Stimulated activated CD4-positive, alpha-beta T cell treated with anti-CD3 and anti-CD28 coated beads, Interleukin-1b, Interleukin-23, amount 100 ng/mL, for 48 hours (primary cell): Measurements from ENCODE around the gene KLHL6.
"Not testable (repeated sequence)": the region's sequence is repeated elsewhere in the genome, so short reads cannot be mapped to it uniquely, and the experiment has no call there.

ENCODE experiments used
- DNase-seq: peaks from one replicate; pipeline ENCODE4 v3.0.0-alpha.2; 2020

The KLHL6 gene

GRCh38 chr3:183484431-183485075 is 71.0 kb downstream of the KLHL6 start:
- DNase-seq, result no peak

- DNase-seq, result peak; percentile 44
Measured at GRCh38 chr3:183481582-183481981, 73.9 kb downstream of the KLHL6 start.

- no peak for DNase-seq
Measured at GRCh38 chr3:183478501-183478900, 77.0 kb downstream of the KLHL6 start.

GRCh38 chr3:183477801-183478456 is 77.6 kb downstream of the KLHL6 start:
- DNase-seq, result no peak

GRCh38 chr3:183475764-183476162 is 79.7 kb downstream of the KLHL6 start:
- DNase-seq, result not testable (repeated sequence)

GRCh38 chr3:183475016-183475763 is 80.3 kb downstream of the KLHL6 start:
- no peak for DNase-seq

GRCh38 chr3:183473969-183474368 is 81.5 kb downstream of the KLHL6 start:
- no peak for DNase-seq

- DNase-seq, result no peak
Measured at GRCh38 chr3:183472155-183472554, 83.4 kb downstream of the KLHL6 start.

GRCh38 chr3:183468424-183468823 is 87.1 kb downstream of the KLHL6 start:
- no peak for DNase-seq

GRCh38 chr3:183466575-183466974 is 88.9 kb downstream of the KLHL6 start:
- no peak for DNase-seq

GRCh38 chr3:183465710-183466109 is 89.8 kb downstream of the KLHL6 start:
- not testable (repeated sequence) for DNase-seq

- DNase-seq, result no peak
Measured at GRCh38 chr3:183464480-183464879, 91.0 kb downstream of the KLHL6 start.

- no peak for DNase-seq
Measured at GRCh38 chr3:183460081-183461055, 95.1 kb downstream of the KLHL6 start.

GRCh38 chr3:183455089-183455488 is 100.4 kb downstream of the KLHL6 start:
- no peak for DNase-seq

- no peak for DNase-seq
Measured at GRCh38 chr3:183454064-183454463, 101.4 kb downstream of the KLHL6 start.

GRCh38 chr3:183449791-183450190 is 105.7 kb downstream of the KLHL6 start:
- DNase-seq, result no peak

- DNase-seq, result no peak
Measured at GRCh38 chr3:183449391-183449790, 106.1 kb downstream of the KLHL6 start.

GRCh38 chr3:183448369-183449128 is 107.0 kb downstream of the KLHL6 start:
- no peak for DNase-seq

GRCh38 chr3:183447206-183448001 is 108.1 kb downstream of the KLHL6 start:
- DNase-seq, result peak; percentile 85

- no peak for DNase-seq
Measured at GRCh38 chr3:183446838-183447205, 108.7 kb downstream of the KLHL6 start.

- DNase-seq, result no peak
Measured at GRCh38 chr3:183444748-183445147, 110.8 kb downstream of the KLHL6 start.
